Neural progenitor cell (in vitro differentiated cells): ENCODE results near the gene TXNDC5.

ENCODE experiments used
- CTCF ChIP-seq: fragments of 200-600 bp; sonication (generic); IDR thresholded peaks from 2 replicates; pipeline ENCODE4 v1.5.1; 2017; ENCODE audit warnings: antibody characterized with exemption, mild to moderate bottlenecking
- EZH2phosphoT487 ChIP-seq: fragments of 200-600 bp; sonication (generic); IDR thresholded peaks from 2 replicates; pipeline ENCODE4 v1.6.1; 2017; ENCODE audit warnings: antibody characterized with exemption

GRCh38 chr6:7907159-7907558, 3.4 kb downstream of the TXNDC5 start:
- TF ChIP-seq CTCF (no peak), EZH2phosphoT487 (no peak)
